ENCODE measurements around the gene C1orf105. TPM values are rescaled to one million over a fixed set of nuclear protein-coding genes. Genes with fewer than 3 reads are reported as not detected.
"Not testable (repeated sequence)": the region's sequence is repeated elsewhere in the genome, so short reads cannot be mapped to it uniquely, and the experiment has no call there.

The C1orf105 gene
- total and polyA plus RNA-seq, 7 donors = 0.18 to 17.3 (median 1.6) TPM; not detected in 1

DNA sequence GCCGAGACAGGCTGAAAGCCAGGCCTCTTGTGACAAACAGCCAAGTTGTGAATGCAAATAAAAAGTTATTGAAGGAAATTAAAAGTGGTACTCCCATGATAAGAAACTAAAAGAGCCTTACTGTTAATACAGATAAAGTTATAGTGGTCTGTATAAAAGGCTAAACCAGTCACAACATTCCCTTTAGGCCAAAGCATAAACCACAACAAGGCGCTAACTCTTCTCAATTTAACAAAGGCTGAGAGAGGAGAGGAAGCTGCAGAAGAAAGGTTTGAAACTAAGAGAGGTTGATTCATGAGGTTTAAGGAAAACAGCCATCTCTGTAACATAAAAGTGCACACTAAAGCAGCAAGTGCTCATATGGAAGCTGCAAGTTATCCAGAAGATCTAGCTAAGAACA is 10.7 kb downstream of the C1orf105 start:
- TF ChIP-seq, protein P1, sequence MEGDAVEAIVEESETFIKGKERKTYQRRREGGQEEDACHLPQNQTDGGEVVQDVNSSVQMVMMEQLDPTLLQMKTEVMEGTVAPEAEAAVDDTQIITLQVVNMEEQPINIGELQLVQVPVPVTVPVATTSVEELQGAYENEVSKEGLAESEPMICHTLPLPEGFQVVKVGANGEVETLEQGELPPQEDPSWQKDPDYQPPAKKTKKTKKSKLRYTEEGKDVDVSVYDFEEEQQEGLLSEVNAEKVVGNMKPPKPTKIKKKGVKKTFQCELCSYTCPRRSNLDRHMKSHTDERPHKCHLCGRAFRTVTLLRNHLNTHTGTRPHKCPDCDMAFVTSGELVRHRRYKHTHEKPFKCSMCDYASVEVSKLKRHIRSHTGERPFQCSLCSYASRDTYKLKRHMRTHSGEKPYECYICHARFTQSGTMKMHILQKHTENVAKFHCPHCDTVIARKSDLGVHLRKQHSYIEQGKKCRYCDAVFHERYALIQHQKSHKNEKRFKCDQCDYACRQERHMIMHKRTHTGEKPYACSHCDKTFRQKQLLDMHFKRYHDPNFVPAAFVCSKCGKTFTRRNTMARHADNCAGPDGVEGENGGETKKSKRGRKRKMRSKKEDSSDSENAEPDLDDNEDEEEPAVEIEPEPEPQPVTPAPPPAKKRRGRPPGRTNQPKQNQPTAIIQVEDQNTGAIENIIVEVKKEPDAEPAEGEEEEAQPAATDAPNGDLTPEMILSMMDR (IDR thresholded peaks at IDR 0.05) = no peak
- H3K9me3 ChIP-seq = no peaks in the 10 kb centered on the region
- no peak overlapping the region for H3K27ac ChIP-seq
- no peak for ATAC-seq
- intact Hi-C loops (cut with DNase I) = no loop called here
- 91 to 95% (median 91%) methylated on average over 2 of the region's 2 CpGs for WGBS, 3 donors
- H3K27me3 ChIP-seq (ENCODE audit: insufficient read depth in 3 of 3, low read length in 2 of 3) = no peaks in the 10 kb centered on the region
- H3K4me3 ChIP-seq = no peak overlapping the region
- H3K4me1 ChIP-seq = no peaks in the 10 kb centered on the region
- no peaks in the 10 kb centered on the region for H3K36me3 ChIP-seq (ENCODE audit: insufficient read depth in 1 of 2, low read depth in 1 of 2)
- no peak for DNase-seq

DNA sequence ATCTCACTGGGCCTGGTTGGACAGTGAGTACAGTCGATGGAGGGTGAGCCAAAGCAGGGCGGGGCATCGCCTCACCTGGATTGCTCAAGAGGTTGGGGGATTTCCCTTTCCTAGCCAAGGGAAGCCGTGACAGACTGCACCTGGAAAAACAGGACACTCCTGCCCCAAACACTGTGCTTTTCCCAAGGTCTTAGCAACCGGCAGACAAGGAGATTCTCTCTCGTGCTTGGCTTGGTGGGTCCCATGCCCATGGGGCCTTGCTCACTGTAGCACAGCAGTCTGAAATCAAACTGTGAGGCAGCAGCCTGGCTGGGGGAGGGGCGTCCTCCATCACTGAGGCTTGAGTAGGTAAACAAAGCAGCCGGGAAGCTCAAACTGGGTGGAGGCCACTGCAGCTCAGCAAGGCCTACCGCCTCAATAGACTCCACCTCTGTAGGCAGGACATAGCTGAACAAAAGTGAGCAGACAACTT is 11.3 kb downstream of the C1orf105 start:
- WGBS, 3 donors = 83 to 84% (median 83%) methylated on average over 9 of the region's 9 CpGs
- no peak for ATAC-seq
- DNase-seq = no peak
- intact Hi-C loops (cut with DNase I) = no loop called here
- H3K4me1 ChIP-seq = no peaks in the 10 kb centered on the region
- no peak overlapping the region for H3K4me3 ChIP-seq
- no peaks in the 10 kb centered on the region for H3K9me3 ChIP-seq
- H3K27me3 ChIP-seq (ENCODE audit: insufficient read depth in 3 of 3, low read length in 2 of 3) = no peaks in the 10 kb centered on the region
- TF ChIP-seq, protein P1 (IDR thresholded peaks at IDR 0.05) = no peak
- no peaks in the 10 kb centered on the region for H3K36me3 ChIP-seq (ENCODE audit: insufficient read depth in 1 of 2, low read depth in 1 of 2)
- H3K27ac ChIP-seq = no peak overlapping the region

DNA sequence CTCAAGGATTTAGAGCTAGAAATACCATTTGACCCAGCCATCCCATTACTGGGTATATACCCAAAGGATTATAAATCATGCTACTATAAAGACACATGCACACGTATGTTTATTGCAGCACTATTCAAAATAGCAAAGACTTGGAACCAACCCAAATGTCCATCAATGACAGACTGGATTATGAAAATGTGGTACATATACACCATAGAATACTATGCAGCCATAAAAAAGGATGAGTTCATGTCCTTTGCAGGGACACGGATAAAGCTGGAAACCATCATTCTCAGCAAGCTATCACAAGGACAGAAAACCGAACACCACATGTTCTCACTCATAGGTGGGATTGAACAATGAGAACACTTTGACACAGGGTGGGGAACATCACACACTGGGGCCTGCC is 16.7 kb downstream of the C1orf105 start:
- H3K4me3 ChIP-seq; H3K4me1 ChIP-seq; H3K9me3 ChIP-seq; intact Hi-C loops (cut with DNase I); H3K27me3 ChIP-seq (ENCODE audit: insufficient read depth in 3 of 3, low read length in 2 of 3); ATAC-seq; H3K27ac ChIP-seq; DNase-seq: not testable (repeated sequence)
- WGBS, 3 donors = 89 to 94% (median 93%) methylated on average over 3 of the region's 3 CpGs
- peaks cover 0 to 13% of the 10 kb centered on the region in 2 donors for H3K36me3 ChIP-seq (ENCODE audit: insufficient read depth in 1 of 2, low read depth in 1 of 2)

DNA sequence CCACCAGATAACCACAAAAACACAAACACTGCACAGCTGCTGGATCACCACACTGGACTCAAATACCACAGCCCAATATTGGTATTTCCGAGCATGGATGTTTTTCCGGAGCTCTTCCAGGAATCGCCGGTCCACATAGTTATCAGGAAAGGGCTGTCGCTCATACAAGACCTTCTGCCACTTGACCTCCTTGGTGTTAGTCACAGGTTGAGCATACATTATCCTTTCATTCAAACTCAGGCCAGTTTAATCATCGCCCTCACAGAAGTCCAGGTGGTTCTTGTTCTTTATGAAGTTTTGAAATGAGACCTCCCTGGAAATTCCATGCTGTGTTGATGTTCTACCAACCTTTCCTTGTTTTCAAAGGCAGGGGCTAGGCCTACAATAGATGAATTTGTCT is 21.9 kb downstream of the C1orf105 start:
- H3K36me3 ChIP-seq (ENCODE audit: insufficient read depth in 1 of 2, low read depth in 1 of 2) = peaks cover 0 to 16% of the 10 kb centered on the region in 2 donors
- H3K4me1 ChIP-seq = peaks cover 22% of the 10 kb centered on the region
- H3K4me3 ChIP-seq = no peak overlapping the region
- intact Hi-C loops (cut with DNase I) = loop anchor here in 1 of 2 donors (10.0 kb wide), 1 partner anchor 658 kb away; the partner anchor contains the start of gene METTL13
- ATAC-seq = no peak
- WGBS, 3 donors = 96 to 98% (median 98%) methylated on average over 6 of the region's 6 CpGs
- H3K27me3 ChIP-seq (ENCODE audit: insufficient read depth in 3 of 3, low read length in 2 of 3) = no peaks in the 10 kb centered on the region
- TF ChIP-seq, protein P1 (IDR thresholded peaks at IDR 0.05) = no peak
- no peak for DNase-seq
- H3K9me3 ChIP-seq = no peaks in the 10 kb centered on the region
- H3K27ac ChIP-seq = no peak overlapping the region

DNA sequence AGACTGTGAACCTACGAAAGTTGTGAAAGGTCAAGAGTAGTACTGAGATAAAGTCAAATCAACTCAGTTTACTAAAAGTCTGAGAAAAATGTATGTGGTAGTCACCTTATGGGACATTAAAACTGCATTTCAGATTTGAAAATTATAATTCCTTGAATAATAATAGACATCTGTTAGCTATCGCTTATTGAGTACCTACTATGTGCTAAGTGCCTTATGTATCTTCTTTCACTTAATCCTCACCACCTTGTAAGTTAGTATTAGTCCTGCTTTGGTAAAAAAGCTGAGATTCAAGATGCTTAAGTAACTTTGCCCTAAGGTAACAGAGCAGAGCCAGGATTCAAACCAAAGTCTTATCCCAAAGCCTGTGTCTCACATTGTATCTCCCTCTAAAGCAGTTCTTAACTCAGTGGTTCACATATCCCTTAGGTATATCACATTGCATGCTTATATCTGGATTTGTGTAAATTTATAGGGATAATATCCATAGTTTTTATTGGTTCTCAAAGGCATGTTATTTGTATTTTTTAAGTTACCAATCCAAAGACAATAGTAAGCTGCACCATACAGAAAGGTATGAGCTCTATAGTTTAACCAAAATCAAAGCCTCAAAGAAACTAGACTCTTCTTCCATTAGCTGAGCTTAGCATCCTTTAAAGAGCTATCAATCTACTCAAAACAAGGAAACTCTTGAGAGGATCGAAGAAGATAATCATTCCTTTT is 22.5 kb downstream of the C1orf105 start:
- Histone ChIP-seq H3K36me3 (ENCODE audit: insufficient read depth in 1 of 2, low read depth in 1 of 2) (peaks cover 0 to 16% of the 10 kb centered on the region in 2 donors), H3K9me3 (no peaks in the 10 kb centered on the region), H3K27ac (no peak overlapping the region), H3K4me1 (peaks cover 22% of the 10 kb centered on the region), H3K27me3 (ENCODE audit: insufficient read depth in 3 of 3, low read length in 2 of 3) (no peaks in the 10 kb centered on the region), H3K4me3 (peak overlapping the region; percentile 99)
- intact Hi-C loops (cut with DNase I) = loop anchor here in 1 of 2 donors (10.0 kb wide), 1 partner anchor 658 kb away; the partner anchor contains the start of gene METTL13
- ATAC-seq (no peak), DNase-seq (no peak)
- TF ChIP-seq, protein P1 (IDR thresholded peaks at IDR 0.05) = no peak
- 70 to 72% (median 71%) methylated on average over 3 of the region's 3 CpGs for WGBS, 3 donors

All from psoas muscle (tissue), 8 donors.